Tibial artery (tissue), 4 donors: Measurements from ENCODE around the gene FAF2.

Source experiments
- DNase-seq, 2 donors: peaks; one replicate each; pipeline ENCODE4 v3.0.0-alpha.2; 2019
- H3K27ac ChIP-seq, 2 donors: fragments of 200-600 bp; sonication (generic) in 1 of 2; 1 replicate in 1 of 2; 2 replicates in 1 of 2; pipeline ENCODE4 v1.5.1; 2018 to 2019; ENCODE audit warnings: mild to moderate bottlenecking in 1 of 2
- H3K27me3 ChIP-seq, 2 donors: fragments of 200-600 bp; sonication (generic) in 1 of 2; one replicate each; pipeline versions ENCODE4 v1.5.1 to v1.6.0; 2016 to 2019
- H3K36me3 ChIP-seq, 3 donors: fragments of 200-600 bp; sonication (generic) in 2 of 3; one replicate each; pipeline ENCODE4 v1.5.1; 2016 to 2019; ENCODE audit warnings: mild to moderate bottlenecking in 2 of 3
- H3K4me1 ChIP-seq, 4 donors: fragments of 200-600 bp; sonication (generic) in 2 of 4; 1 replicate in 3 of 4; 2 replicates in 1 of 4; pipeline ENCODE4 v1.5.1; 2016 to 2019
- H3K4me3 ChIP-seq, 2 donors: fragments of 200-600 bp; sonication (generic) in 1 of 2; 1 replicate in 1 of 2; 2 replicates in 1 of 2; pipeline ENCODE4 v1.5.1; 2018 to 2019; ENCODE audit warnings: mild to moderate bottlenecking in 2 of 2
- H3K9me3 ChIP-seq, 3 donors: fragments of 200-600 bp; sonication (generic) in 1 of 3; one replicate each; pipeline ENCODE4 v1.5.1; 2016 to 2019
- CTCF ChIP-seq, 2 experiments: fragments of 200-600 bp in 1 of 2; fragments of 450-650 bp in 1 of 2; IDR thresholded peaks; one replicate each; pipeline ENCODE4 v1.5.1; 2017 to 2019; ENCODE audit warnings: antibody characterized with exemption in 2 of 2, mild to moderate bottlenecking in 1 of 2, moderate library complexity in 1 of 2
- intact Hi-C: fragments of 100-400 bp; cut with DNase I; formaldehyde crosslinking; loops from one replicate; pipeline ENCODE4 v1.15.0; 2023; ENCODE audit warnings: low total_unique reads

Gene FAF2

GRCh38 chr5:176415240-176415951, 32.8 kb upstream of the FAF2 start:
- peaks cover 0 to 5% (median 0%) of the 10 kb centered on the region in 3 donors for H3K36me3 ChIP-seq
- no peak for TF ChIP-seq CTCF (IDR thresholded peaks at IDR 0.05)
- intact Hi-C loops = loop anchor here (10.0 kb wide), 1 partner anchor 229 kb away; the partner anchor contains the start of gene TSPAN17
- H3K9me3 ChIP-seq = no peaks in the 10 kb centered on the region
- DNase-seq = peak in 1 of 2 donors; percentile 62
- peak overlapping the region; percentile 86 to 91 for H3K27ac ChIP-seq
- no peaks in the 10 kb centered on the region for H3K27me3 ChIP-seq
- H3K4me3 ChIP-seq = peak overlapping the region; percentile 85 to 88
- H3K4me1 ChIP-seq = peaks cover 5 to 48% (median 43%) of the 10 kb centered on the region in 4 donors

GRCh38 chr5:176415952-176416924, 31.9 kb upstream of the FAF2 start, which contains the start of gene CLTB:
CLTB (minus strand) TSS chr5:176416539; CDS start chr5:176416363, 176 bp downstream.
- Histone ChIP-seq H3K4me3 (peak within 1 kb of the TSS; percentile 85 to 88), H3K36me3 (peaks cover 0 to 5% (median 0%) of the 10 kb centered on the region in 3 donors), H3K9me3 (no peaks in the 10 kb centered on the region), H3K27me3 (no peaks in the 10 kb centered on the region), H3K27ac (peak within 1 kb of the TSS; percentile 86 to 91), H3K4me1 (peaks cover 5 to 48% (median 43%) of the 10 kb centered on the region in 4 donors)
- peak; percentile 84 to 94 for DNase-seq
- intact Hi-C loops = loop anchor here (1.0 to 10.0 kb wide), 3 partner anchors 32 to 229 kb away; partner anchors contain the start of genes FAF2, RNF44 and TSPAN17
- TF ChIP-seq CTCF (IDR thresholded peaks at IDR 0.05) = peak; percentile 69 to 89

DNA sequence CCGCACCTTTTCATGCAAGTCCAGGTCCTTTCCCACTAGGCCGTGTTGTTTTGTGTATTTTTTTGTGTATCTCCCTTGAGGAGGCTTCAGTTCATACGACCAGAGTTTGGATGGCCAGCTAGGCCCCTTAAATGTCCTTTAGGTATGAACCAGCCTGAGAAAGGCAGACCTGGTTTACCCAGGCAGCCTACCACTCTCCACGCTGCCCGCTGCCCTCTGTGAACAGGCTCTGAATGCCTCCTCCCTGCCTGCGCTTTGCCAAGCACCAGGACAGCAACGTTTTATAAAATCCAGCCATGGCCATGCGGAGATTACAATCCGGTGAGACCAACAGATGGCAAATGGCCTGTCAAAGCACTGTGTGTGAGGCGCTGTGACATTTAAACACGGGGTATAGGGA, 31.2 kb upstream of the FAF2 start:
- peaks cover 5 to 48% (median 43%) of the 10 kb centered on the region in 4 donors for H3K4me1 ChIP-seq
- intact Hi-C loops = loop anchor here (1.0 to 10.0 kb wide), 3 partner anchors 31 to 228 kb away; partner anchors contain the start of genes FAF2, RNF44 and TSPAN17
- DNase-seq = peak in 1 of 2 donors; percentile 62
- no peaks in the 10 kb centered on the region for H3K9me3 ChIP-seq
- H3K27me3 ChIP-seq = no peaks in the 10 kb centered on the region
- peak overlapping the region; percentile 85 to 88 for H3K4me3 ChIP-seq
- TF ChIP-seq CTCF (IDR thresholded peaks at IDR 0.05) = no peak
- H3K36me3 ChIP-seq = peaks cover 0 to 5% (median 0%) of the 10 kb centered on the region in 3 donors
- H3K27ac ChIP-seq = peak overlapping the region; percentile 63 to 91

DNA sequence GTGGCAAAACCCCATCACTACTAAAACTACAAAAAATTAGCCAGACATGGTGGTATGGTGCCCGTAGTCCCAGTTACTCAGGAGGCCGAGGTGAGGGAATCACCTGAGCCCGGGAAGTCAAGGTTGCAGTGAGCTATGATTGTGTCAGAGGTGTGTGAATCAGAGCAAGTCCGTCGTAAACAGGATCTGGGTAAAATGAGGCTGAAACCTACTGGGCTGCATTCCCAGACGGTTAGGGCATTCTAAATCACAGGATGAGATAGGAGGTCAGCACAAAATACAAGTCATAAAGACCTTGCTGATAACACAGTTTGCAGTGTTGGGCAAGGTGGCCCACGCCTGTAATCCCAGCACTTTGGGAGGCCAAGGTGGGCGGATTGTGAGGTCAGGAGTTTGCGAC, 29.9 kb upstream of the FAF2 start:
- no peak overlapping the region for H3K27ac ChIP-seq

More for the DNA sequence above, 29.9 kb upstream of the FAF2 start:
- Histone ChIP-seq H3K4me1 (peaks cover 5 to 36% (median 32%) of the 10 kb centered on the region in 4 donors), H3K4me3 (no peak overlapping the region), H3K9me3 (no peaks in the 10 kb centered on the region), H3K27me3 (no peaks in the 10 kb centered on the region), H3K36me3 (no peaks in the 10 kb centered on the region)
- DNase-seq = peak in 1 of 2 donors; percentile 44
- no peak for TF ChIP-seq CTCF (IDR thresholded peaks at IDR 0.05)
- intact Hi-C loops = loop anchor here (10.0 kb wide), 1 partner anchor 227 kb away; the partner anchor contains the start of gene TSPAN17
